B cell (primary cell): ENCODE measurements around the gene CNGA2. TPM values are rescaled to one million over a fixed set of nuclear protein-coding genes. Genes with fewer than 3 reads are reported as not detected.

Experiments used
- ATAC-seq: fragments of 200-7000 bp; cut with Tn5 transposase; one replicate; pipeline ENCODE4 v1.10.0; 2021; ENCODE audit warnings: low read depth, mild to moderate bottlenecking, moderate number of reproducible peaks, moderate library complexity
- CTCF ChIA-PET: fragments of 350-600 bp; sonication (Branson Sonifier 250); formaldehyde crosslinking; loops from one replicate; lab custom pipeline; 2021; ENCODE audit warnings: antibody characterized with exemption, inconsistent platforms; lab: Charles Lee
- POLR2A ChIA-PET: fragments of 350-600 bp; sonication (Branson Sonifier 250); formaldehyde crosslinking; loops from one replicate; lab custom pipeline; 2021; ENCODE audit warnings: antibody characterized with exemption; lab: Charles Lee
- DNase-seq: peaks from one replicate; pipeline ENCODE4 v3.0.0; 2013
- H2AFZ ChIP-seq: 2 replicates; pipeline ENCODE4 v1.6.1; 2012; ENCODE audit warnings: mild to moderate bottlenecking, low read depth, low read length; ENCODE audit not compliant: insufficient read depth, poor library complexity, severe bottlenecking
- H3K27ac ChIP-seq, 2 donors: 1 replicate in 1 of 2; 2 replicates in 1 of 2; pipeline ENCODE4 v1.5.1; 2012 to 2013; ENCODE audit warnings: low read length in 2 of 2, mild to moderate bottlenecking in 2 of 2, moderate library complexity in 1 of 2
- H3K27me3 ChIP-seq, 4 experiments: fragments of 200-600 bp in 1 of 4; sonication (generic) in 1 of 4; replicated peaks in 1 of 4; 1 replicate in 2 of 4; 2 replicates in 2 of 4; pipeline versions ENCODE4 v1.6.1 to v1.7.0; 2013 to 2016; ENCODE audit warnings: low read length in 3 of 4, mild to moderate bottlenecking in 2 of 4, mixed read lengths in 1 of 4, moderate library complexity in 1 of 4; ENCODE audit not compliant: insufficient read depth in 4 of 4, control insufficient read depth in 3 of 4; ENCODE audit errors: control extremely low read depth in 1 of 4
- H3K36me3 ChIP-seq, 2 experiments: replicated peaks in 1 of 2; 1 replicate in 1 of 2; 2 replicates in 1 of 2; pipeline versions ENCODE4 v1.6.1 to v1.7.1; 2013; ENCODE audit warnings: low read length in 1 of 2; ENCODE audit not compliant: insufficient read depth in 2 of 2, control insufficient read depth in 1 of 2; ENCODE audit errors: control extremely low read depth in 1 of 2, extremely low read depth in 1 of 2
- H3K4me1 ChIP-seq, 2 donors: fragments of 200-600 bp in 1 of 2; sonication (generic) in 1 of 2; 1 replicate in 1 of 2; 2 replicates in 1 of 2; pipeline versions ENCODE4 v1.5.1 to v1.6.1; 2013 to 2017; ENCODE audit warnings: low read length in 2 of 2; ENCODE audit not compliant: control insufficient read depth in 2 of 2, insufficient read depth in 2 of 2
- H3K4me2 ChIP-seq: replicated peaks from 2 replicates; pipeline ENCODE3; 2012; ENCODE audit warnings: mild to moderate bottlenecking, low read depth, low read length; ENCODE audit not compliant: poor library complexity, severe bottlenecking
- H3K4me3 ChIP-seq, 5 experiments: fragments of 200-600 bp in 1 of 5; sonication (generic) in 1 of 5; 1 replicate in 3 of 5; 2 replicates in 2 of 5; pipeline versions ENCODE4 v1.5.1 to v1.7.0; 2011 to 2016; ENCODE audit warnings: low read length in 4 of 5, mild to moderate bottlenecking in 4 of 5, low read depth in 2 of 5, control low read depth in 1 of 5, moderate library complexity in 1 of 5; ENCODE audit not compliant: insufficient read depth in 1 of 5; ENCODE audit errors: control extremely low read depth in 1 of 5, extremely low read depth in 1 of 5
- H3K79me2 ChIP-seq: fragments of 200-600 bp; sonication (generic); one replicate; pipeline ENCODE4 v1.6.0; 2016; ENCODE audit warnings: low read length; ENCODE audit not compliant: control insufficient read depth, insufficient read depth
- H3K9ac ChIP-seq: fragments of 200-600 bp; sonication (generic); 2 replicates; pipeline ENCODE4 v1.6.1; 2017; ENCODE audit warnings: mild to moderate bottlenecking, low read length, moderate library complexity
- H3K9me3 ChIP-seq, 3 donors: one replicate each; pipeline versions ENCODE4 v1.6.1 to v1.7.1; 2013; ENCODE audit warnings: low read length in 2 of 3; ENCODE audit not compliant: control insufficient read depth in 2 of 3, insufficient read depth in 1 of 3; ENCODE audit errors: control extremely low read depth in 1 of 3
- H4K20me1 ChIP-seq: 2 replicates; pipeline ENCODE4 v1.6.0; 2012; ENCODE audit warnings: mild to moderate bottlenecking, low read length; ENCODE audit not compliant: insufficient read depth, control insufficient read depth, poor library complexity, severe bottlenecking
- H3K27ac Mint-ChIP-seq: one replicate; pipeline ENCODE4 v1.8.0; 2021; ENCODE audit warnings: mixed read lengths
- H3K27me3 Mint-ChIP-seq: one replicate; pipeline ENCODE4 v1.8.0; 2021; ENCODE audit warnings: mixed read lengths
- H3K4me1 Mint-ChIP-seq: one replicate; pipeline ENCODE4 v1.8.0; 2021; ENCODE audit warnings: mixed read lengths
- H3K4me3 Mint-ChIP-seq: one replicate; pipeline ENCODE4 v1.8.0; 2021; ENCODE audit warnings: mixed read lengths
- H3K9me3 Mint-ChIP-seq: one replicate; pipeline ENCODE4 v1.8.0; 2022; ENCODE audit warnings: mixed read lengths; ENCODE audit not compliant: insufficient read depth
- EZH2 ChIP-seq: IDR thresholded peaks from 2 replicates; pipeline ENCODE4 v1.6.1; 2012; ENCODE audit warnings: borderline replicate concordance, low read depth, mild to moderate bottlenecking, moderate library complexity, low read length; ENCODE audit not compliant: insufficient read depth, poor library complexity, severe bottlenecking
- WGBS: methylation state at CpG from one replicate; pipeline ENCODE4 v1.1.5; 2013; ENCODE audit warnings: missing lambda C conversion rate; ENCODE audit not compliant: insufficient coverage; 5-methylcytosine and 5-hydroxymethylcytosine counted together
- intact Hi-C: fragments of 100-400 bp; cut with micrococcal nuclease; formaldehyde crosslinking; loops from one replicate; pipeline ENCODE4 v1.10.0; 2022
- polyA plus RNA-seq: library from polyadenylated mRNA; depleted of rRNA; stranded (reverse); fragments of >200 nt; gene quantifications from 2 replicates; pipeline ENCODE4 v1.2.3, GENCODE V29; 2012
- total RNA-seq, 2 donors: library from RNA; stranded (reverse); fragments of 120-200 nt in 1 of 2; gene quantifications; 1 replicate in 1 of 2; 2 replicates in 1 of 2; pipeline versions ENCODE4 v1.2.3 to v1.2.4, GENCODE V29; 2013 to 2022
- TF ChIP-seq, protein P1 (sequence below): fragments of 200-600 bp; IDR thresholded peaks from one replicate; pipeline ENCODE4 v1.8.0; 2022; ENCODE audit warnings: antibody characterized with exemption, mild to moderate bottlenecking

The CNGA2 gene
- total and polyA plus RNA-seq, 2 donors (not counting 1 experiment from before 2014, with no cell fraction given), result not detected

DNA sequence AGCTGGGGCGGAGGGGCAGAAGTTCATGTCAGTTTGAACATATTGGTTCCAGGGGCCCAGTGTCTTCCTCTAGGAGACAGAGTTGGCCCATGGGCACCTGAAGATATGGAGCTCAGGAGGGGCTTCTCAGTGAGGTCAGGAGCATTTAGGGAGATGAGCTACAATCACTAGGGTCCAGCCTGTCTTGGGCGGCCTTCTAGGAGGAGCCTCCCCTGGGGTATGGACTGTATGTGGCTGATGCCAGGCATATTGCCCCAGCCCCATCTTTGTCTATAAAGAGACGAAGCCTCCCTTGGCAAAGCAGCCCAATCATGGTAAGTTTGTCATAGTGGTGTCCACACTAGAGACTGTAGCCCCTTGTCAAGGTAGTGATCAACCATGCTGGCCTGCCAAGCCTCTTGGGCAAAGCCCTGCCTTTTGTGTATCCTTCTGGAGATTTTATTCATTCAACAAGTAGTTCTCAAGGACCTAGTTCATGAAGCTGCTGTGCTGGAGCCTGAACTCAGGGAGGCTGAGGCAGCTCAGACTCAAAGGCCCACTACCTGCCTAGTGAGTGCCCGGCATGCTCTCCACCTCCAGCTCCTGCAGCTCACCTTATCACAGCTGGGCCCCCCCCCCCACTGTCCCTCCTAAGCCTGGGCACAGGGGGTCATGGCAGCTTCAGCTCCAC is 5.4 kb upstream of the CNGA2 start:
- no peaks in the 10 kb centered on the region for H3K4me1 Mint-ChIP-seq
- H3K27me3 Mint-ChIP-seq, result peaks cover 3% of the 10 kb centered on the region
- 94% methylated on average over 2 of the region's 4 CpGs for WGBS
- no peak overlapping the region for H3K4me3 ChIP-seq
- H3K27ac Mint-ChIP-seq, result no peak overlapping the region
- no peaks in the 10 kb centered on the region for H3K4me1 ChIP-seq
- H3K27me3 ChIP-seq, result no peaks in the 10 kb centered on the region
- H3K9me3 ChIP-seq, result no peaks in the 10 kb centered on the region
- no peaks in the 10 kb centered on the region for H3K79me2 ChIP-seq
- H3K36me3 ChIP-seq, result no peaks in the 10 kb centered on the region
- no peak for TF ChIP-seq EZH2
- TF ChIP-seq, protein P1, sequence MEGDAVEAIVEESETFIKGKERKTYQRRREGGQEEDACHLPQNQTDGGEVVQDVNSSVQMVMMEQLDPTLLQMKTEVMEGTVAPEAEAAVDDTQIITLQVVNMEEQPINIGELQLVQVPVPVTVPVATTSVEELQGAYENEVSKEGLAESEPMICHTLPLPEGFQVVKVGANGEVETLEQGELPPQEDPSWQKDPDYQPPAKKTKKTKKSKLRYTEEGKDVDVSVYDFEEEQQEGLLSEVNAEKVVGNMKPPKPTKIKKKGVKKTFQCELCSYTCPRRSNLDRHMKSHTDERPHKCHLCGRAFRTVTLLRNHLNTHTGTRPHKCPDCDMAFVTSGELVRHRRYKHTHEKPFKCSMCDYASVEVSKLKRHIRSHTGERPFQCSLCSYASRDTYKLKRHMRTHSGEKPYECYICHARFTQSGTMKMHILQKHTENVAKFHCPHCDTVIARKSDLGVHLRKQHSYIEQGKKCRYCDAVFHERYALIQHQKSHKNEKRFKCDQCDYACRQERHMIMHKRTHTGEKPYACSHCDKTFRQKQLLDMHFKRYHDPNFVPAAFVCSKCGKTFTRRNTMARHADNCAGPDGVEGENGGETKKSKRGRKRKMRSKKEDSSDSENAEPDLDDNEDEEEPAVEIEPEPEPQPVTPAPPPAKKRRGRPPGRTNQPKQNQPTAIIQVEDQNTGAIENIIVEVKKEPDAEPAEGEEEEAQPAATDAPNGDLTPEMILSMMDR, result no peak
- no peak overlapping the region for H3K4me2 ChIP-seq
- H3K4me3 Mint-ChIP-seq, result no peak overlapping the region
- no peak overlapping the region for H3K9ac ChIP-seq
- H3K27ac ChIP-seq, result no peak overlapping the region
- ChIA-PET CTCF (no interaction called here), POLR2A (no interaction called here)
- intact Hi-C loops, result no loop called here
- no peaks in the 10 kb centered on the region for H3K9me3 Mint-ChIP-seq
- no peaks in the 10 kb centered on the region for H4K20me1 ChIP-seq
- ATAC-seq (no peak), DNase-seq (no peak)
- no peak overlapping the region for H2AFZ ChIP-seq

DNA sequence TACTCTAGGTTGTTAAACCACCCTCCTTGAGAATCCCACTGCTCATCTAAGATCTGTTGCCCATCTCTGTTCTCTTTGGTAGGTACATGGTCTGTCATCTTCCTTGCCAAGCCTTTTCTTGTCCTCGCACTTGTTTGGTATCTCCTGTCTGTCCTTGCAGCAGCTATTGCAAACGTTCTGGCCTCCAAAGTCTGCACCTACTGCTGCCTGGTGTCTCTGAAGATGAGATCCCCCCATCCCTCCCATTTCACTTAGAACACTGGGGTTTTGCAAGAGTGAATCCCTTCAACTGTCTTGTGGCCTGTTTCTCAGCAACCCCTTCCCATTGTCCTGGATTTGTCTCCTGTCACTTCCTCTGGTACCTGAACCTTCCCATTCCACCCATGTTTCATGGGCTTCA is 673 bp downstream of the CNGA2 start:
- no peak for TF ChIP-seq EZH2
- TF ChIP-seq, protein P1, result no peak
- Histone ChIP-seq H3K27me3 (no peaks in the 10 kb centered on the region), H3K4me2 (no peak overlapping the region), H3K36me3 (no peaks in the 10 kb centered on the region), H3K4me1 (no peaks in the 10 kb centered on the region), H3K27ac (no peak overlapping the region), H2AFZ (no peak overlapping the region), H4K20me1 (no peaks in the 10 kb centered on the region), H3K4me3 (no peak overlapping the region), H3K79me2 (no peaks in the 10 kb centered on the region), H3K9ac (no peak overlapping the region), H3K9me3 (no peaks in the 10 kb centered on the region)
- no peaks in the 10 kb centered on the region for H3K4me1 Mint-ChIP-seq
- no peak overlapping the region for H3K27ac Mint-ChIP-seq
- H3K4me3 Mint-ChIP-seq, result no peak overlapping the region
- ChIA-PET POLR2A (no interaction called here), CTCF (no interaction called here)
- no CpG with 5 or more reads among the region's 2 CpGs for WGBS
- H3K9me3 Mint-ChIP-seq, result no peaks in the 10 kb centered on the region
- ATAC-seq, result no peak
- no peak for DNase-seq
- intact Hi-C loops, result no loop called here
- no peaks in the 10 kb centered on the region for H3K27me3 Mint-ChIP-seq
